RWPE2 (cell line): ENCODE results near the gene USP34.

Experiments used
- ATAC-seq: fragments of 200-7000 bp; cut with Tn5 transposase; 3 replicates; pipeline ENCODE4 v1.9.1; 2021; ENCODE audit warnings: low read depth
- DNase-seq: peaks from one replicate; pipeline ENCODE4 v3.0.0-alpha.2; 2020; ENCODE audit warnings: low spot score
- H3K27ac ChIP-seq: fragments of 450-650 bp; 2 replicates; pipeline ENCODE4 v1.5.1; 2017; ENCODE audit warnings: mild to moderate bottlenecking; ENCODE audit not compliant: poor library complexity, severe bottlenecking
- H3K27me3 ChIP-seq: fragments of 250-450 bp; sonication (Bioruptor Pico); 2 replicates; pipeline ENCODE4 v1.5.1; 2021; ENCODE audit warnings: mild to moderate bottlenecking, moderate library complexity; ENCODE audit not compliant: insufficient read depth, poor library complexity, severe bottlenecking
- H3K36me3 ChIP-seq: fragments of 250-450 bp; sonication (Bioruptor Pico); 2 replicates; pipeline ENCODE4 v1.5.1; 2020; ENCODE audit warnings: low read depth, mild to moderate bottlenecking, moderate library complexity
- H3K4me1 ChIP-seq: fragments of 250-450 bp; sonication (Bioruptor Pico); 2 replicates; pipeline ENCODE4 v1.5.1; 2021; ENCODE audit warnings: mild to moderate bottlenecking, moderate library complexity; ENCODE audit not compliant: insufficient read depth, poor library complexity, severe bottlenecking
- H3K4me3 ChIP-seq: fragments of 250-450 bp; sonication (Bioruptor Pico); 2 replicates; pipeline ENCODE4 v1.5.1; 2021; ENCODE audit warnings: mild to moderate bottlenecking, moderate library complexity; ENCODE audit not compliant: severe bottlenecking
- H3K9me3 ChIP-seq: fragments of 250-450 bp; sonication (Bioruptor Pico); 2 replicates; pipeline ENCODE4 v1.5.1; 2021; ENCODE audit warnings: mild to moderate bottlenecking, moderate library complexity; ENCODE audit not compliant: severe bottlenecking
- CTCF ChIP-seq: fragments of 450-650 bp; IDR thresholded peaks from one replicate; pipeline ENCODE4 v1.5.1; 2017; ENCODE audit warnings: mild to moderate bottlenecking, moderate library complexity; ENCODE audit not compliant: poor library complexity, severe bottlenecking

USP34 gene

GRCh38 chr2:61283443-61284160, 187.3 kb downstream of the USP34 start:
- no peak overlapping the region for H3K4me3 ChIP-seq
- DNase-seq, result no peak
- H3K27me3 ChIP-seq, result no peaks in the 10 kb centered on the region
- H3K4me1 ChIP-seq, result no peaks in the 10 kb centered on the region
- H3K36me3 ChIP-seq, result peaks cover 81% of the 10 kb centered on the region
- no peaks in the 10 kb centered on the region for H3K9me3 ChIP-seq
- ATAC-seq, result no peak
- TF ChIP-seq CTCF, result no peak
- H3K27ac ChIP-seq, result no peak overlapping the region

GRCh38 chr2:61282104-61282590, 188.7 kb downstream of the USP34 start:
- no peak for DNase-seq
- Histone ChIP-seq H3K4me1 (no peaks in the 10 kb centered on the region), H3K4me3 (no peak overlapping the region), H3K9me3 (no peaks in the 10 kb centered on the region), H3K27me3 (no peaks in the 10 kb centered on the region), H3K27ac (no peak overlapping the region), H3K36me3 (peaks cover 83% of the 10 kb centered on the region)
- ATAC-seq, result no peak
- TF ChIP-seq CTCF, result no peak

GRCh38 chr2:61281321-61281720, 189.6 kb downstream of the USP34 start:
- H3K4me3 ChIP-seq, result no peak overlapping the region
- DNase-seq, result no peak
- no peaks in the 10 kb centered on the region for H3K27me3 ChIP-seq
- H3K27ac ChIP-seq, result no peak overlapping the region
- no peak for TF ChIP-seq CTCF
- H3K36me3 ChIP-seq, result peaks cover 77% of the 10 kb centered on the region
- H3K9me3 ChIP-seq, result no peaks in the 10 kb centered on the region
- no peaks in the 10 kb centered on the region for H3K4me1 ChIP-seq
- ATAC-seq, result no peak

GRCh38 chr2:61277756-61278155, 193.1 kb downstream of the USP34 start:
- DNase-seq (no peak), ATAC-seq (no peak)
- Histone ChIP-seq H3K27ac (no peak overlapping the region), H3K9me3 (no peaks in the 10 kb centered on the region), H3K4me1 (no peaks in the 10 kb centered on the region), H3K4me3 (no peak overlapping the region), H3K27me3 (no peaks in the 10 kb centered on the region), H3K36me3 (peaks cover 73% of the 10 kb centered on the region)
- no peak for TF ChIP-seq CTCF

GRCh38 chr2:61275575-61276184, 195.2 kb downstream of the USP34 start:
- H3K27me3 ChIP-seq, result no peaks in the 10 kb centered on the region
- no peak for DNase-seq
- H3K36me3 ChIP-seq, result peaks cover 69% of the 10 kb centered on the region
- no peak overlapping the region for H3K27ac ChIP-seq
- no peak for TF ChIP-seq CTCF
- no peak for ATAC-seq
- H3K9me3 ChIP-seq, result no peaks in the 10 kb centered on the region
- no peaks in the 10 kb centered on the region for H3K4me1 ChIP-seq
- no peak overlapping the region for H3K4me3 ChIP-seq
